Panc1 (cell line): ENCODE measurements around the gene CEACAM21. TPM values are rescaled to one million over a fixed set of nuclear protein-coding genes. Genes with fewer than 3 reads are reported as not detected.

Experiments used
- ATAC-seq: fragments of 200-7000 bp; cut with Tn5 transposase; 2 replicates; pipeline ENCODE4 v1.9.1; 2020; ENCODE audit warnings: mild to moderate bottlenecking, moderate library complexity
- BruUV-seq: library from RNA; stranded (reverse); fragments of 400-500 nt; replicated peaks from 2 replicates; lab custom pipeline; 2021; lab: Mats Ljungman, UMichigan
- CTCF ChIA-PET: fragments of 300-600 bp; sonication (Branson Sonifier 250); formaldehyde crosslinking; loops from one replicate; lab custom pipeline; 2022; ENCODE audit warnings: antibody characterized with exemption; lab: Charles Lee
- POLR2A ChIA-PET: fragments of 300-600 bp; sonication (Branson Sonifier 250); formaldehyde crosslinking; loops from one replicate; lab custom pipeline; 2022; ENCODE audit warnings: antibody characterized with exemption; lab: Charles Lee
- DNase-seq: peaks from one replicate; pipeline ENCODE4 v3.0.0-alpha.2; 2010; ENCODE audit warnings: low read depth, low spot score
- H3K27ac ChIP-seq: 2 replicates; pipeline ENCODE4 v1.5.1; 2011; ENCODE audit warnings: mild to moderate bottlenecking, low read length, inconsistent platforms
- H3K27me3 ChIP-seq: fragments of 200-500 bp; sonication (Bioruptor generic); 2 replicates; pipeline ENCODE4 v1.6.0; 2014; ENCODE audit warnings: low read length, inconsistent platforms; ENCODE audit not compliant: control insufficient read depth, insufficient read depth
- H3K36me3 ChIP-seq: fragments of 200-500 bp; sonication (Bioruptor generic); 2 replicates; pipeline ENCODE4 v1.5.1; 2014; ENCODE audit warnings: inconsistent platforms, mild to moderate bottlenecking, low read length, moderate library complexity; ENCODE audit not compliant: control insufficient read depth, insufficient read depth
- H3K4me1 ChIP-seq: 2 replicates; pipeline ENCODE4 v1.5.1; 2011; ENCODE audit warnings: inconsistent platforms, mild to moderate bottlenecking, low read length, moderate library complexity; ENCODE audit not compliant: control insufficient read depth, insufficient read depth
- H3K4me3 ChIP-seq, 2 experiments: 2 replicates each; pipeline ENCODE4 v1.5.1; 2011 to 2012; ENCODE audit warnings: low read depth in 2 of 2, low read length in 2 of 2, mild to moderate bottlenecking in 2 of 2, inconsistent platforms in 1 of 2, moderate library complexity in 1 of 2
- H3K9me3 ChIP-seq: fragments of 200-500 bp; sonication (Bioruptor generic); 2 replicates; pipeline ENCODE4 v1.5.1; 2014; ENCODE audit warnings: low read depth, mild to moderate bottlenecking, inconsistent platforms, low read length, moderate library complexity; ENCODE audit not compliant: control insufficient read depth, insufficient read depth
- CTCF ChIP-seq: fragments of 450-650 bp; IDR thresholded peaks from 2 replicates; pipeline ENCODE4 v1.5.1; 2017; ENCODE audit warnings: mild to moderate bottlenecking
- SIN3A ChIP-seq: IDR thresholded peaks from 2 replicates; pipeline ENCODE4 v1.6.1; 2012; ENCODE audit warnings: low read depth, mild to moderate bottlenecking, low read length, moderate library complexity, borderline replicate concordance; ENCODE audit not compliant: insufficient read depth
- TCF7L2 ChIP-seq: IDR thresholded peaks from 2 replicates; pipeline ENCODE4 v1.6.1; 2011; ENCODE audit warnings: mild to moderate bottlenecking, low read depth, low read length, inconsistent platforms
- in situ Hi-C: cut with HindIII; loops from 2 replicates; pipeline ENCODE4 v1.10.0; 2016; ENCODE audit warnings: low sequenced_read_pairs, low pct_unique_long_range_greater_than_20kb
- intact Hi-C: fragments of 100-400 bp; cut with micrococcal nuclease; formaldehyde crosslinking; loops from one replicate; pipeline ENCODE4 v1.10.0; 2022; ENCODE audit not compliant: unreplicated experiment
- total RNA-seq: library from RNA; stranded (reverse); gene quantifications from one replicate; pipeline ENCODE4 v1.2.1, GENCODE V29; 2021; ENCODE audit not compliant: unreplicated experiment
- TF ChIP-seq, protein P1 (sequence below), 2 experiments: IDR thresholded peaks; 2 replicates each; pipeline ENCODE4 v1.6.1; 2011 to 2012; ENCODE audit warnings: low read depth in 2 of 2, control low read depth in 1 of 2, low read length in 1 of 2, mild to moderate bottlenecking in 1 of 2, moderate library complexity in 1 of 2; ENCODE audit not compliant: insufficient read depth in 1 of 2

CEACAM21 gene
- total RNA-seq, 1 experiment from 2014 or later: not detected

DNA sequence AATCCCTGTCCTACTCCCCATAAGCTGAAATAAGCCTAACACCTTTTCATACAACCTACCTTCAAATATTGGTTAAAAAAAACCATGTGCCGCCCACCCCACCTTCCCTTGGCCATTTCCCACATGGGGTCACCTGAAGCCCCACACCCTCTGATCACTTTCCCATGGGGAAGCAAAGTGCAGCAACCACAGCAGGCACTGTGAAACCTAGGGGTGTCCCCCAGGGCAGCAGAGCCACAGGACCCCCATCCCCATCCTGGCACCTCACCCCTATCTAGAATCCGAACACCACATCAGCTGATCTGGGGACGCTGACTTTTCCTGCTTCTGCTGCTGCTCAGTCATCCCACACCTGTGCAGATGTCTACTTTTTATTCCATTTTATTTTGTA, 19.9 kb downstream of the CEACAM21 start:
- ATAC-seq (no peak), DNase-seq (no peak)
- H3K9me3 ChIP-seq: no peaks in the 10 kb centered on the region
- TF ChIP-seq, protein P1, sequence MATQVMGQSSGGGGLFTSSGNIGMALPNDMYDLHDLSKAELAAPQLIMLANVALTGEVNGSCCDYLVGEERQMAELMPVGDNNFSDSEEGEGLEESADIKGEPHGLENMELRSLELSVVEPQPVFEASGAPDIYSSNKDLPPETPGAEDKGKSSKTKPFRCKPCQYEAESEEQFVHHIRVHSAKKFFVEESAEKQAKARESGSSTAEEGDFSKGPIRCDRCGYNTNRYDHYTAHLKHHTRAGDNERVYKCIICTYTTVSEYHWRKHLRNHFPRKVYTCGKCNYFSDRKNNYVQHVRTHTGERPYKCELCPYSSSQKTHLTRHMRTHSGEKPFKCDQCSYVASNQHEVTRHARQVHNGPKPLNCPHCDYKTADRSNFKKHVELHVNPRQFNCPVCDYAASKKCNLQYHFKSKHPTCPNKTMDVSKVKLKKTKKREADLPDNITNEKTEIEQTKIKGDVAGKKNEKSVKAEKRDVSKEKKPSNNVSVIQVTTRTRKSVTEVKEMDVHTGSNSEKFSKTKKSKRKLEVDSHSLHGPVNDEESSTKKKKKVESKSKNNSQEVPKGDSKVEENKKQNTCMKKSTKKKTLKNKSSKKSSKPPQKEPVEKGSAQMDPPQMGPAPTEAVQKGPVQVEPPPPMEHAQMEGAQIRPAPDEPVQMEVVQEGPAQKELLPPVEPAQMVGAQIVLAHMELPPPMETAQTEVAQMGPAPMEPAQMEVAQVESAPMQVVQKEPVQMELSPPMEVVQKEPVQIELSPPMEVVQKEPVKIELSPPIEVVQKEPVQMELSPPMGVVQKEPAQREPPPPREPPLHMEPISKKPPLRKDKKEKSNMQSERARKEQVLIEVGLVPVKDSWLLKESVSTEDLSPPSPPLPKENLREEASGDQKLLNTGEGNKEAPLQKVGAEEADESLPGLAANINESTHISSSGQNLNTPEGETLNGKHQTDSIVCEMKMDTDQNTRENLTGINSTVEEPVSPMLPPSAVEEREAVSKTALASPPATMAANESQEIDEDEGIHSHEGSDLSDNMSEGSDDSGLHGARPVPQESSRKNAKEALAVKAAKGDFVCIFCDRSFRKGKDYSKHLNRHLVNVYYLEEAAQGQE (IDR thresholded peaks at IDR 0.05; ENCODE audit: insufficient read depth in 1 of 2, low read depth in 2 of 2, low read length in 1 of 2): no peak
- H3K27me3 ChIP-seq: no peaks in the 10 kb centered on the region
- intact Hi-C loops (no loop called here), in situ Hi-C loops (no loop called here)
- H3K27ac ChIP-seq: no peak overlapping the region
- CTCF ChIA-PET: interaction anchor here (0.6 kb wide), 1 partner anchor 27 kb away, joined by 4 read pairs; no protein-coding TSS in a partner anchor
- H3K4me1 ChIP-seq: no peaks in the 10 kb centered on the region
- H3K36me3 ChIP-seq: no peaks in the 10 kb centered on the region
- no peak overlapping the region for H3K4me3 ChIP-seq
- POLR2A ChIA-PET: no interaction called here
- BruUV-seq: no TSS peak

GRCh38 chr19:41597600-41598041, 21.7 kb downstream of the CEACAM21 start:
- H3K36me3 ChIP-seq: no peaks in the 10 kb centered on the region
- no peaks in the 10 kb centered on the region for H3K9me3 ChIP-seq
- H3K27ac ChIP-seq: no peak overlapping the region
- DNase-seq: peak; percentile 38
- BruUV-seq: no TSS peak
- no peak overlapping the region for H3K4me3 ChIP-seq
- no peaks in the 10 kb centered on the region for H3K4me1 ChIP-seq
- in situ Hi-C loops (no loop called here), intact Hi-C loops (no loop called here)
- peak; percentile 90 for ATAC-seq
- H3K27me3 ChIP-seq: no peaks in the 10 kb centered on the region
- CTCF ChIA-PET: no interaction called here
- TF ChIP-seq, protein P1 (IDR thresholded peaks at IDR 0.05; ENCODE audit: insufficient read depth in 1 of 2, low read depth in 2 of 2, low read length in 1 of 2): no peak
- TF ChIP-seq CTCF (peak; percentile 89), SIN3A (no peak), TCF7L2 (no peak)
- POLR2A ChIA-PET: no interaction called here
